GM23338 (cell line): ENCODE measurements around the gene CALML5.

Source experiments
- EZH2 ChIP-seq: fragments of 200-600 bp; sonication (generic); IDR thresholded peaks from one replicate; pipeline ENCODE4 v1.8.0; 2017; ENCODE audit warnings: antibody characterized with exemption, mild to moderate bottlenecking, low read depth; ENCODE audit not compliant: unreplicated experiment
- POLR2AphosphoS5 ChIP-seq: IDR thresholded peaks from 2 replicates; pipeline ENCODE4 v1.6.1; 2016; ENCODE audit warnings: antibody characterized with exemption, low read depth
- ZNF114 ChIP-seq: fragments of 250-450 bp; sonication (Bioruptor Pico); IDR thresholded peaks from 2 replicates; pipeline ENCODE4 v1.5.0; 2020; ENCODE audit warnings: mild to moderate bottlenecking, moderate library complexity
- ZNF331 ChIP-seq: fragments of 250-450 bp; sonication (Bioruptor Pico); IDR thresholded peaks from 2 replicates; pipeline ENCODE4 v1.5.0; 2020; ENCODE audit warnings: low read depth, mild to moderate bottlenecking, moderate library complexity
- TF ChIP-seq, protein P1 (sequence below), 2 experiments: fragments of 200-600 bp in 1 of 2; sonication (generic) in 1 of 2; conservative IDR thresholded peaks; 2 replicates each; pipeline versions ENCODE4 v1.5.1 to v1.6.1; 2016 to 2017; ENCODE audit warnings: antibody characterized with exemption in 2 of 2, low read depth in 2 of 2, mild to moderate bottlenecking in 2 of 2, moderate library complexity in 1 of 2

DNA sequence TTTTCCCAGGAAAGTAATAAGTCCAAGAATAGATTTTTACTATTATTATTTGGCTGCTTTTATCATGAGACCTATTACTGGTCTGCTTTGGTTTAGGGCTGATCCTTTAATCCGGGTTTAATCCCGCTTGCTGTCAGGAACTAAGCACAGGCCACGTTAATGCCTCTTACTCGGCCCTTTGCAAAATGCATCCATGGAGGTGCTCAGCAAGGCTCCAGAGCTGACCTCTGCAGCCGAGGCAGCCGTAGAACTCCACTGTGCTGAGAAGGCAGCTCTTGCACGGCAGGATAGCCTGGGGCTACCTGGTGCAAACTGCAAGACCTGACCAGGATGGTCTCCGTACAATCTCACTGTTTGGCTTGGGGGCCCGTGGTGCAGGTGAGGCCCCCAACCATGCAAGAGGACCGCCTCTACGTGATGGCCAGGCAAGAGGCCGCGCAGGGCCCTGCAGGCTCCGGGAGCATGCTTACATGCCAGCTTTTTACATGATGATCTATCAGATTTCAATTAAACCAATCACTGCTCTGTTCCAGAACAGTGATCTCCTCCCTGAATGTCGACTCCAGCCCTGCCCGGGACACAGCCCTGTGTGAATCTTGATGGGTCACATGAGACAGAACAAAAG, 15.0 kb upstream of the CALML5 start:
- no peak for TF ChIP-seq ZNF331
- TF ChIP-seq, protein P1, sequence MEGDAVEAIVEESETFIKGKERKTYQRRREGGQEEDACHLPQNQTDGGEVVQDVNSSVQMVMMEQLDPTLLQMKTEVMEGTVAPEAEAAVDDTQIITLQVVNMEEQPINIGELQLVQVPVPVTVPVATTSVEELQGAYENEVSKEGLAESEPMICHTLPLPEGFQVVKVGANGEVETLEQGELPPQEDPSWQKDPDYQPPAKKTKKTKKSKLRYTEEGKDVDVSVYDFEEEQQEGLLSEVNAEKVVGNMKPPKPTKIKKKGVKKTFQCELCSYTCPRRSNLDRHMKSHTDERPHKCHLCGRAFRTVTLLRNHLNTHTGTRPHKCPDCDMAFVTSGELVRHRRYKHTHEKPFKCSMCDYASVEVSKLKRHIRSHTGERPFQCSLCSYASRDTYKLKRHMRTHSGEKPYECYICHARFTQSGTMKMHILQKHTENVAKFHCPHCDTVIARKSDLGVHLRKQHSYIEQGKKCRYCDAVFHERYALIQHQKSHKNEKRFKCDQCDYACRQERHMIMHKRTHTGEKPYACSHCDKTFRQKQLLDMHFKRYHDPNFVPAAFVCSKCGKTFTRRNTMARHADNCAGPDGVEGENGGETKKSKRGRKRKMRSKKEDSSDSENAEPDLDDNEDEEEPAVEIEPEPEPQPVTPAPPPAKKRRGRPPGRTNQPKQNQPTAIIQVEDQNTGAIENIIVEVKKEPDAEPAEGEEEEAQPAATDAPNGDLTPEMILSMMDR (conservative IDR thresholded peaks at IDR 0.05; ENCODE audit: low read depth in 2 of 2): no peak
- TF ChIP-seq POLR2AphosphoS5: no peak
- no peak for TF ChIP-seq ZNF114 (CRISPR knock-in tag)
- TF ChIP-seq EZH2: no peak
